Glutamatergic neuron (in vitro differentiated cells): ENCODE data around the gene MYRIP. TPM values are rescaled to one million over a fixed set of nuclear protein-coding genes. Genes with fewer than 3 reads are reported as not detected.

ENCODE experiments used
- DNase-seq: peaks from one replicate; pipeline ENCODE4 v3.0.0; 2022
- H3K27ac Mint-ChIP-seq: one replicate; pipeline ENCODE4 v1.8.0; 2020; ENCODE audit warnings: mild to moderate bottlenecking, mixed read lengths, inconsistent platforms; ENCODE audit not compliant: unreplicated experiment
- H3K27me3 Mint-ChIP-seq: one replicate; pipeline ENCODE4 v1.8.0; 2020; ENCODE audit warnings: mild to moderate bottlenecking, moderate library complexity, mixed read lengths, inconsistent platforms; ENCODE audit not compliant: unreplicated experiment
- H3K36me3 Mint-ChIP-seq: one replicate; pipeline ENCODE4 v1.8.0; 2020; ENCODE audit warnings: mild to moderate bottlenecking, mixed read lengths, inconsistent platforms; ENCODE audit not compliant: unreplicated experiment
- H3K4me1 Mint-ChIP-seq: one replicate; pipeline ENCODE4 v1.8.0; 2020; ENCODE audit warnings: mild to moderate bottlenecking, low read depth, mixed read lengths, inconsistent platforms; ENCODE audit not compliant: unreplicated experiment
- H3K4me3 Mint-ChIP-seq: one replicate; pipeline ENCODE4 v1.8.0; 2020; ENCODE audit warnings: mild to moderate bottlenecking, mixed read lengths, inconsistent platforms; ENCODE audit not compliant: unreplicated experiment
- H3K9me3 Mint-ChIP-seq: one replicate; pipeline ENCODE4 v1.8.0; 2020; ENCODE audit warnings: mild to moderate bottlenecking, moderate library complexity, mixed read lengths, inconsistent platforms; ENCODE audit not compliant: unreplicated experiment
- CTCF ChIP-seq: fragments of 200-600 bp; sonication (generic); IDR thresholded peaks from one replicate; pipeline ENCODE4 v1.5.0; 2021; ENCODE audit not compliant: partially characterized antibody, unreplicated experiment
- total RNA-seq: library from RNA; stranded (reverse); fragmentation: NEBNext Ultra II Directional; extraction: Animal tissue kit (Norgen Biotek cat#: 25700); gene quantifications from one replicate; pipeline ENCODE4 v1.2.1, GENCODE V29; 2021; ENCODE audit not compliant: unreplicated experiment

The MYRIP gene
- total RNA-seq, 1 donor from 2014 or later = 1.8 TPM

GRCh38 chr3:40240921-40241320 is 431.5 kb downstream of the MYRIP start:
- Mint-ChIP-seq H3K27ac (no peak overlapping the region), H3K9me3 (no peaks in the 10 kb centered on the region), H3K4me3 (no peak overlapping the region), H3K27me3 (no peaks in the 10 kb centered on the region), H3K4me1 (peaks cover 4% of the 10 kb centered on the region), H3K36me3 (no peaks in the 10 kb centered on the region)
- DNase-seq = no peak
- no peak for TF ChIP-seq CTCF

DNA sequence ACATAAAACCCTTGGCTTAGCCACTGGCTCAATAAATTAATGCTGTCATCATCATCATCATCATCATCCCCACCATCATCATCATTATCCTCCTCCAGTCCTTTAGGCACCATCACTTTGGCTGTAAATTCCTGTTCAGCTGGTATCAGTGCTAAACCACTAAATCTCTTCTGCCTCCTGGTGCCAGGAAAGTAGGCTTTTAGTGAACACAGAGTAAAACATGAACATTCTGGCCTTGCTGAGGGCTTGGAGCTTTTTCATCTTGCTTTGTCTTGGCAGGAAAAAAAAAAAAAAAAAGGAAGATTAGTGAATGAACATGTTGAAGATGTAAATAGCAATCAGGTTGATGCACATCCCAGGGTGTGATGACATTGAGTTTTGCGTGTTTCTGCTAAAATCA is 432.8 kb downstream of the MYRIP start:
- H3K36me3 Mint-ChIP-seq = no peaks in the 10 kb centered on the region
- no peak overlapping the region for H3K27ac Mint-ChIP-seq
- H3K9me3 Mint-ChIP-seq = no peaks in the 10 kb centered on the region
- no peak for TF ChIP-seq CTCF
- H3K4me3 Mint-ChIP-seq = no peak overlapping the region
- no peaks in the 10 kb centered on the region for H3K27me3 Mint-ChIP-seq
- H3K4me1 Mint-ChIP-seq = peaks cover 4% of the 10 kb centered on the region
- no peak for DNase-seq

- no peaks in the 10 kb centered on the region for H3K9me3 Mint-ChIP-seq
- H3K4me1 Mint-ChIP-seq = peaks cover 4% of the 10 kb centered on the region
- H3K27me3 Mint-ChIP-seq = no peaks in the 10 kb centered on the region
- no peak for TF ChIP-seq CTCF
- H3K27ac Mint-ChIP-seq = no peak overlapping the region
- DNase-seq = no peak
- H3K4me3 Mint-ChIP-seq = no peak overlapping the region
- H3K36me3 Mint-ChIP-seq = no peaks in the 10 kb centered on the region
Observed at GRCh38 chr3:40242638-40243037, 433.2 kb downstream of the MYRIP start.

GRCh38 chr3:40243056-40243455 is 433.6 kb downstream of the MYRIP start:
- no peak overlapping the region for H3K4me3 Mint-ChIP-seq
- H3K27ac Mint-ChIP-seq = no peak overlapping the region
- TF ChIP-seq CTCF = no peak
- H3K27me3 Mint-ChIP-seq = no peaks in the 10 kb centered on the region
- peaks cover 3% of the 10 kb centered on the region for H3K4me1 Mint-ChIP-seq
- no peaks in the 10 kb centered on the region for H3K9me3 Mint-ChIP-seq
- H3K36me3 Mint-ChIP-seq = no peaks in the 10 kb centered on the region
- DNase-seq = no peak

- no peaks in the 10 kb centered on the region for H3K36me3 Mint-ChIP-seq
Observed at GRCh38 chr3:40247714-40248454, 438.5 kb downstream of the MYRIP start.

More at GRCh38 chr3:40247714-40248454, 438.5 kb downstream of the MYRIP start:
- no peak overlapping the region for H3K4me3 Mint-ChIP-seq
- no peak for TF ChIP-seq CTCF
- H3K9me3 Mint-ChIP-seq = no peaks in the 10 kb centered on the region
- no peaks in the 10 kb centered on the region for H3K27me3 Mint-ChIP-seq
- no peaks in the 10 kb centered on the region for H3K4me1 Mint-ChIP-seq
- DNase-seq = no peak
- no peak overlapping the region for H3K27ac Mint-ChIP-seq
